HEK293 (cell line): ENCODE data around the gene CCDC43.
"Not testable (repeated sequence)": the region's sequence is repeated elsewhere in the genome, so short reads cannot be mapped to it uniquely, and the experiment has no call there.

Experiments
- SP2 ChIP-seq: fragments of 450-650 bp; formaldehyde crosslinking; IDR thresholded peaks from 2 replicates; pipeline ENCODE4 v1.5.1; 2016; ENCODE audit warnings: missing biosample characterization, missing genetic modification characterization
- SP7 ChIP-seq: fragments of 450-650 bp; formaldehyde crosslinking; IDR thresholded peaks from 2 replicates; pipeline ENCODE4 v1.5.1; 2016; ENCODE audit warnings: missing biosample characterization, missing genetic modification characterization
- YY1 ChIP-seq: fragments of 450-650 bp; formaldehyde crosslinking; IDR thresholded peaks from 2 replicates; pipeline ENCODE4 v1.5.1; 2018; ENCODE audit warnings: missing biosample characterization, missing genetic modification characterization
- ZNF174 ChIP-seq: fragments of 450-650 bp; formaldehyde crosslinking; IDR thresholded peaks from 2 replicates; pipeline ENCODE4 v1.5.0; 2017; ENCODE audit warnings: missing biosample characterization, mild to moderate bottlenecking, missing genetic modification characterization
- ZNF274 ChIP-seq, 2 experiments: fragments of 200-500 bp in 1 of 2; fragments of 450-650 bp in 1 of 2; sonication (Bioruptor generic) in 1 of 2; formaldehyde crosslinking in 1 of 2; IDR thresholded peaks; 2 replicates each; pipeline versions ENCODE4 v1.5.1 to v1.6.1; 2014 to 2016; ENCODE audit warnings: borderline replicate concordance in 1 of 2, inconsistent platforms in 1 of 2, low read length in 1 of 2, missing biosample characterization in 1 of 2, missing genetic modification characterization in 1 of 2
- ZNF311 ChIP-seq: fragments of 450-650 bp; formaldehyde crosslinking; IDR thresholded peaks from 2 replicates; pipeline ENCODE4 v1.5.1; 2017; ENCODE audit warnings: missing biosample characterization, missing genetic modification characterization, borderline replicate concordance
- ZNF660 ChIP-seq: fragments of 450-650 bp; IDR thresholded peaks from 2 replicates; pipeline ENCODE4 v1.5.1; 2018; ENCODE audit warnings: missing biosample characterization, mild to moderate bottlenecking, missing genetic modification characterization
- TF ChIP-seq, protein P1 (sequence below): fragments of 450-650 bp; formaldehyde crosslinking; IDR thresholded peaks from 2 replicates; pipeline ENCODE4 v1.5.1; 2016; ENCODE audit warnings: missing biosample characterization, missing genetic modification characterization
- TF ChIP-seq, protein P2 (sequence below): fragments of 450-650 bp; formaldehyde crosslinking; IDR thresholded peaks from 2 replicates; pipeline ENCODE4; 2016; ENCODE audit warnings: missing biosample characterization, missing genetic modification characterization
- TF ChIP-seq, protein P3 (sequence below): fragments of 450-650 bp; formaldehyde crosslinking; IDR thresholded peaks from 2 replicates; pipeline ENCODE4 v1.5.1; 2016; ENCODE audit warnings: missing biosample characterization, missing genetic modification characterization
- TF ChIP-seq, protein P4 (sequence below): fragments of 450-650 bp; formaldehyde crosslinking; optimal IDR thresholded peaks from 2 replicates; pipeline ENCODE3; 2016; ENCODE audit warnings: missing biosample characterization, mild to moderate bottlenecking, missing genetic modification characterization
- TF ChIP-seq, protein P5 (sequence below): fragments of 450-650 bp; formaldehyde crosslinking; IDR thresholded peaks from 2 replicates; pipeline ENCODE4 v1.5.1; 2016; ENCODE audit warnings: missing biosample characterization, missing genetic modification characterization, low read depth
- TF ChIP-seq, protein P6 (sequence below): fragments of 450-650 bp; formaldehyde crosslinking; IDR thresholded peaks from 2 replicates; pipeline ENCODE4 v1.5.1; 2016; ENCODE audit warnings: missing biosample characterization, missing genetic modification characterization

DNA sequence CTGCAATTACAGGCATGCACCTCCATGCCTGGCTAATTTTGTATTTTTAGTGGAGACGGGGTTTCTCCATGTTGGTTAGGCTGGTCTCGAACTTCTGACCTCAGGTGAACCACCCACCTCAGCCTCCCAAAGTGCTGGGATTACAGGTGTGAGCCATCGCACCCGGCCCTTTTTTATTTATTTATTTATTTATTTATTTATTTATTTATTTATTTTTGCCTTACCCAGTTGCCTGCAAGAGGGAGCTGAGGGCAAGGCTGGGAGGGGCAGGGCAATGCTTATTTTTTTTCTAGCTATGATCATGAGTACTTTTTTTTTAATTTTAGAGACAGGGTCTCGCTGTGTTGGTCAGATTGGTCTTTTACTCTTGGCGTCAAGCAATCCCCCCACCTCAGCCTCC, 36.5 kb upstream of the CCDC43 start:
- TF ChIP-seq, protein P1, sequence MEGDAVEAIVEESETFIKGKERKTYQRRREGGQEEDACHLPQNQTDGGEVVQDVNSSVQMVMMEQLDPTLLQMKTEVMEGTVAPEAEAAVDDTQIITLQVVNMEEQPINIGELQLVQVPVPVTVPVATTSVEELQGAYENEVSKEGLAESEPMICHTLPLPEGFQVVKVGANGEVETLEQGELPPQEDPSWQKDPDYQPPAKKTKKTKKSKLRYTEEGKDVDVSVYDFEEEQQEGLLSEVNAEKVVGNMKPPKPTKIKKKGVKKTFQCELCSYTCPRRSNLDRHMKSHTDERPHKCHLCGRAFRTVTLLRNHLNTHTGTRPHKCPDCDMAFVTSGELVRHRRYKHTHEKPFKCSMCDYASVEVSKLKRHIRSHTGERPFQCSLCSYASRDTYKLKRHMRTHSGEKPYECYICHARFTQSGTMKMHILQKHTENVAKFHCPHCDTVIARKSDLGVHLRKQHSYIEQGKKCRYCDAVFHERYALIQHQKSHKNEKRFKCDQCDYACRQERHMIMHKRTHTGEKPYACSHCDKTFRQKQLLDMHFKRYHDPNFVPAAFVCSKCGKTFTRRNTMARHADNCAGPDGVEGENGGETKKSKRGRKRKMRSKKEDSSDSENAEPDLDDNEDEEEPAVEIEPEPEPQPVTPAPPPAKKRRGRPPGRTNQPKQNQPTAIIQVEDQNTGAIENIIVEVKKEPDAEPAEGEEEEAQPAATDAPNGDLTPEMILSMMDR (tag by site-specific recombination) = not testable (repeated sequence)
- TF ChIP-seq, protein P2, sequence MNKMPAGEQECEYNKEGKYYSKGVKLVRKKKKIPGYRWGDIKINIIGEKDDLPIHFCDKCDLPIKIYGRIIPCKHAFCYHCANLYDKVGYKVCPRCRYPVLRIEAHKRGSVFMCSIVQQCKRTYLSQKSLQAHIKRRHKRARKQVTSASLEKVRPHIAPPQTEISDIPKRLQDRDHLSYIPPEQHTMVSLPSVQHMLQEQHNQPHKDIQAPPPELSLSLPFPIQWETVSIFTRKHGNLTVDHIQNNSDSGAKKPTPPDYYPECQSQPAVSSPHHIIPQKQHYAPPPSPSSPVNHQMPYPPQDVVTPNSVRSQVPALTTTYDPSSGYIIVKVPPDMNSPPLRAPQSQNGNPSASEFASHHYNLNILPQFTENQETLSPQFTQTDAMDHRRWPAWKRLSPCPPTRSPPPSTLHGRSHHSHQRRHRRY (tag by site-specific recombination) = not testable (repeated sequence)
- TF ChIP-seq SP2 (tag by site-specific recombination); ZNF174 (tag by site-specific recombination); ZNF311; ZNF660 (tag by site-specific recombination); YY1 (tag by site-specific recombination); ZNF274 (IDR thresholded peaks at IDR 0.05; ENCODE audit: low read length); ZNF274 (tag by site-specific recombination; IDR thresholded peaks at IDR 0.05; ENCODE audit: borderline replicate concordance); SP7 (tag by site-specific recombination): not testable (repeated sequence)
- TF ChIP-seq, protein P3, sequence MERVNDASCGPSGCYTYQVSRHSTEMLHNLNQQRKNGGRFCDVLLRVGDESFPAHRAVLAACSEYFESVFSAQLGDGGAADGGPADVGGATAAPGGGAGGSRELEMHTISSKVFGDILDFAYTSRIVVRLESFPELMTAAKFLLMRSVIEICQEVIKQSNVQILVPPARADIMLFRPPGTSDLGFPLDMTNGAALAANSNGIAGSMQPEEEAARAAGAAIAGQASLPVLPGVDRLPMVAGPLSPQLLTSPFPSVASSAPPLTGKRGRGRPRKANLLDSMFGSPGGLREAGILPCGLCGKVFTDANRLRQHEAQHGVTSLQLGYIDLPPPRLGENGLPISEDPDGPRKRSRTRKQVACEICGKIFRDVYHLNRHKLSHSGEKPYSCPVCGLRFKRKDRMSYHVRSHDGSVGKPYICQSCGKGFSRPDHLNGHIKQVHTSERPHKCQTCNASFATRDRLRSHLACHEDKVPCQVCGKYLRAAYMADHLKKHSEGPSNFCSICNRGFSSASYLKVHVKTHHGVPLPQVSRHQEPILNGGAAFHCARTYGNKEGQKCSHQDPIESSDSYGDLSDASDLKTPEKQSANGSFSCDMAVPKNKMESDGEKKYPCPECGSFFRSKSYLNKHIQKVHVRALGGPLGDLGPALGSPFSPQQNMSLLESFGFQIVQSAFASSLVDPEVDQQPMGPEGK (tag by site-specific recombination) = not testable (repeated sequence)
- TF ChIP-seq, protein P4, sequence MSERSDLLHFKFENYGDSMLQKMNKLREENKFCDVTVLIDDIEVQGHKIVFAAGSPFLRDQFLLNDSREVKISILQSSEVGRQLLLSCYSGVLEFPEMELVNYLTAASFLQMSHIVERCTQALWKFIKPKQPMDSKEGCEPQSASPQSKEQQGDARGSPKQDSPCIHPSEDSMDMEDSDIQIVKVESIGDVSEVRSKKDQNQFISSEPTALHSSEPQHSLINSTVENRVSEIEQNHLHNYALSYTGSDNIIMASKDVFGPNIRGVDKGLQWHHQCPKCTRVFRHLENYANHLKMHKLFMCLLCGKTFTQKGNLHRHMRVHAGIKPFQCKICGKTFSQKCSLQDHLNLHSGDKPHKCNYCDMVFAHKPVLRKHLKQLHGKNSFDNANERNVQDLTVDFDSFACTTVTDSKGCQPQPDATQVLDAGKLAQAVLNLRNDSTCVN (tag by site-specific recombination) = not testable (repeated sequence)
- TF ChIP-seq, protein P5, sequence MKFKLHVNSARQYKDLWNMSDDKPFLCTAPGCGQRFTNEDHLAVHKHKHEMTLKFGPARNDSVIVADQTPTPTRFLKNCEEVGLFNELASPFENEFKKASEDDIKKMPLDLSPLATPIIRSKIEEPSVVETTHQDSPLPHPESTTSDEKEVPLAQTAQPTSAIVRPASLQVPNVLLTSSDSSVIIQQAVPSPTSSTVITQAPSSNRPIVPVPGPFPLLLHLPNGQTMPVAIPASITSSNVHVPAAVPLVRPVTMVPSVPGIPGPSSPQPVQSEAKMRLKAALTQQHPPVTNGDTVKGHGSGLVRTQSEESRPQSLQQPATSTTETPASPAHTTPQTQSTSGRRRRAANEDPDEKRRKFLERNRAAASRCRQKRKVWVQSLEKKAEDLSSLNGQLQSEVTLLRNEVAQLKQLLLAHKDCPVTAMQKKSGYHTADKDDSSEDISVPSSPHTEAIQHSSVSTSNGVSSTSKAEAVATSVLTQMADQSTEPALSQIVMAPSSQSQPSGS = not testable (repeated sequence)
- TF ChIP-seq, protein P6, sequence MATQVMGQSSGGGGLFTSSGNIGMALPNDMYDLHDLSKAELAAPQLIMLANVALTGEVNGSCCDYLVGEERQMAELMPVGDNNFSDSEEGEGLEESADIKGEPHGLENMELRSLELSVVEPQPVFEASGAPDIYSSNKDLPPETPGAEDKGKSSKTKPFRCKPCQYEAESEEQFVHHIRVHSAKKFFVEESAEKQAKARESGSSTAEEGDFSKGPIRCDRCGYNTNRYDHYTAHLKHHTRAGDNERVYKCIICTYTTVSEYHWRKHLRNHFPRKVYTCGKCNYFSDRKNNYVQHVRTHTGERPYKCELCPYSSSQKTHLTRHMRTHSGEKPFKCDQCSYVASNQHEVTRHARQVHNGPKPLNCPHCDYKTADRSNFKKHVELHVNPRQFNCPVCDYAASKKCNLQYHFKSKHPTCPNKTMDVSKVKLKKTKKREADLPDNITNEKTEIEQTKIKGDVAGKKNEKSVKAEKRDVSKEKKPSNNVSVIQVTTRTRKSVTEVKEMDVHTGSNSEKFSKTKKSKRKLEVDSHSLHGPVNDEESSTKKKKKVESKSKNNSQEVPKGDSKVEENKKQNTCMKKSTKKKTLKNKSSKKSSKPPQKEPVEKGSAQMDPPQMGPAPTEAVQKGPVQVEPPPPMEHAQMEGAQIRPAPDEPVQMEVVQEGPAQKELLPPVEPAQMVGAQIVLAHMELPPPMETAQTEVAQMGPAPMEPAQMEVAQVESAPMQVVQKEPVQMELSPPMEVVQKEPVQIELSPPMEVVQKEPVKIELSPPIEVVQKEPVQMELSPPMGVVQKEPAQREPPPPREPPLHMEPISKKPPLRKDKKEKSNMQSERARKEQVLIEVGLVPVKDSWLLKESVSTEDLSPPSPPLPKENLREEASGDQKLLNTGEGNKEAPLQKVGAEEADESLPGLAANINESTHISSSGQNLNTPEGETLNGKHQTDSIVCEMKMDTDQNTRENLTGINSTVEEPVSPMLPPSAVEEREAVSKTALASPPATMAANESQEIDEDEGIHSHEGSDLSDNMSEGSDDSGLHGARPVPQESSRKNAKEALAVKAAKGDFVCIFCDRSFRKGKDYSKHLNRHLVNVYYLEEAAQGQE = peak; percentile 66
